COLO668 (cell line): ENCODE results near the gene GPD1L.
A peak's percentile ranks its signal among the peaks of the same experiment; 100 is the strongest.
"Not testable (repeated sequence)": the region's sequence is repeated elsewhere in the genome, so short reads cannot be mapped to it uniquely, and the experiment has no call there.

Source experiments
- DNase-seq: peaks from one replicate; lab custom pipeline; 2025; ENCODE audit not compliant: unreplicated experiment; lab: John Stamatoyannopoulos, UW

Gene GPD1L

GRCh38 chr3:32105291-32106131 lies 909 bp upstream of the GPD1L start:
- DNase-seq = no peak

GRCh38 chr3:32106929-32107362 lies 526 bp downstream of the GPD1L start:
- peak; percentile 36 for DNase-seq

- DNase-seq = not testable (repeated sequence)
These were observed 1.8 kb downstream of the GPD1L start for GRCh38 chr3:32108224-32108623.

- DNase-seq = no peak
These were observed 2.8 kb downstream of the GPD1L start for GRCh38 chr3:32109256-32109655.

- no peak for DNase-seq
These were observed 3.9 kb downstream of the GPD1L start for GRCh38 chr3:32110233-32110760.

GRCh38 chr3:32111560-32111959 lies 5.1 kb downstream of the GPD1L start:
- no peak for DNase-seq

GRCh38 chr3:32113566-32113965 lies 7.1 kb downstream of the GPD1L start:
- DNase-seq = no peak

GRCh38 chr3:32113981-32114545 lies 7.6 kb downstream of the GPD1L start:
- no peak for DNase-seq

- DNase-seq = not testable (repeated sequence)
These were observed 8.3 kb downstream of the GPD1L start for GRCh38 chr3:32114546-32115386.

- DNase-seq = peak; percentile 8
These were observed 10.9 kb downstream of the GPD1L start for GRCh38 chr3:32117320-32117719.

GRCh38 chr3:32118215-32118614 lies 11.8 kb downstream of the GPD1L start:
- no peak for DNase-seq

- no peak for DNase-seq
These were observed 14.1 kb downstream of the GPD1L start for GRCh38 chr3:32120471-32120870.

- DNase-seq = no peak
These were observed 14.7 kb downstream of the GPD1L start for GRCh38 chr3:32121137-32121536.

GRCh38 chr3:32123620-32124019 lies 17.2 kb downstream of the GPD1L start:
- DNase-seq = no peak

- no peak for DNase-seq
These were observed 18.6 kb downstream of the GPD1L start for GRCh38 chr3:32125012-32125411.

GRCh38 chr3:32126305-32127015 lies 20.0 kb downstream of the GPD1L start:
- no peak for DNase-seq

GRCh38 chr3:32127219-32127826 lies 20.9 kb downstream of the GPD1L start:
- no peak for DNase-seq

- no peak for DNase-seq
These were observed 22.5 kb downstream of the GPD1L start for GRCh38 chr3:32128936-32129335.

- no peak for DNase-seq
These were observed 23.4 kb downstream of the GPD1L start for GRCh38 chr3:32129832-32130231.

GRCh38 chr3:32132121-32132520 lies 25.7 kb downstream of the GPD1L start:
- no peak for DNase-seq
